ENCODE measurements around the gene KCNQ5. TPM values are rescaled to one million over a fixed set of nuclear protein-coding genes. Genes with fewer than 3 reads are reported as not detected.

The KCNQ5 gene
- total RNA-seq, 4 donors from 2014 or later = 0.21 to 1.1 (median 0.59) TPM; not detected in 1

DNA sequence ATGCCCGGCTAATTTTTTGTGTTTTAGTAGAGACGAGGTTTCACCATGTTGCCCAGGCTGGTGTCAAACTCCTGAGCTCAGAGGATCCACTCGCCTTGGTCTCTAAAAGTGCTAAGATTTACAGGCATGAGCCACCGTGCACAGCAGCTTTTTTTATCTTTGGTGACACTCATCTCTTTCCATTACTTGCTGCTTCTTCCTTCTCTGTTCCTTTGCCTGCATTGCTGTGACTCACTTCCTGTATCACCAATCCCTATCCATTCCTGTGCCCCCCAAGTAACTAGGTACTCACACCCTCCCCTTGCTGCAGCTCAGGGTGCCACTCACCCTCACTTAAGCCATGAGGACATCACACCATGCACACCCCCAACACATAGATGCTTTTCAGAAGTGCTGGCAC, 578.9 kb downstream of the KCNQ5 start:
- Histone ChIP-seq H3K27ac (no peak overlapping the region), H3K9me3 (no peaks in the 10 kb centered on the region), H3K4me1 (no peaks in the 10 kb centered on the region), H3K36me3 (no peaks in the 10 kb centered on the region), H3K27me3 (no peaks in the 10 kb centered on the region), H3K4me3 (no peak overlapping the region)
- no peak for DNase-seq (ENCODE audit: low spot score in 2 of 2)
- TF ChIP-seq POLR2A (IDR thresholded peaks at IDR 0.05) (no peak), EP300 (IDR thresholded peaks at IDR 0.05) (no peak)
- TF ChIP-seq, protein P1, sequence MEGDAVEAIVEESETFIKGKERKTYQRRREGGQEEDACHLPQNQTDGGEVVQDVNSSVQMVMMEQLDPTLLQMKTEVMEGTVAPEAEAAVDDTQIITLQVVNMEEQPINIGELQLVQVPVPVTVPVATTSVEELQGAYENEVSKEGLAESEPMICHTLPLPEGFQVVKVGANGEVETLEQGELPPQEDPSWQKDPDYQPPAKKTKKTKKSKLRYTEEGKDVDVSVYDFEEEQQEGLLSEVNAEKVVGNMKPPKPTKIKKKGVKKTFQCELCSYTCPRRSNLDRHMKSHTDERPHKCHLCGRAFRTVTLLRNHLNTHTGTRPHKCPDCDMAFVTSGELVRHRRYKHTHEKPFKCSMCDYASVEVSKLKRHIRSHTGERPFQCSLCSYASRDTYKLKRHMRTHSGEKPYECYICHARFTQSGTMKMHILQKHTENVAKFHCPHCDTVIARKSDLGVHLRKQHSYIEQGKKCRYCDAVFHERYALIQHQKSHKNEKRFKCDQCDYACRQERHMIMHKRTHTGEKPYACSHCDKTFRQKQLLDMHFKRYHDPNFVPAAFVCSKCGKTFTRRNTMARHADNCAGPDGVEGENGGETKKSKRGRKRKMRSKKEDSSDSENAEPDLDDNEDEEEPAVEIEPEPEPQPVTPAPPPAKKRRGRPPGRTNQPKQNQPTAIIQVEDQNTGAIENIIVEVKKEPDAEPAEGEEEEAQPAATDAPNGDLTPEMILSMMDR (IDR thresholded peaks at IDR 0.05) = no peak
- 79 to 80% methylated on average over 4 of the region's 4 CpGs for WGBS, 2 donors

DNA sequence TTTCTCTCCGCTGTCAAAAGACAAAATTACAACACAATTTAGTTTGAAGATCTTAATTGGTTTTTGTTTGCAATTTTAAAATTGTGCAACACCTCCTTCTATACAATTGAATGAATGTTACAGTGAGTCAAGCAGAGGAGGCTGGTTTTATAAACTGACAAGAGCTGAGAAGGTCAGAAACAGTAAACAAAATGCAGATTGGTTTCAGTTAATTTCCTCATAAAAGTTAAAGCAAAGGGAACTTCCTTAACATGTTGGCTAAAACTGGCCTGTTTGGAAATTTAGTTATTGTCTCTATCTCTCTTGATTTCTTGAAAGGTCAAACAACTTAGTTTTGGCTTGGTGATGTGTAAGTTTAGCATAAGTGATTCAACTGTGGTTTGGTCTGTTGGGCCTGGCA, 581.2 kb downstream of the KCNQ5 start:
- 86 to 89% methylated on average over 1 of the region's 1 CpG for WGBS, 2 donors
- H3K27me3 ChIP-seq = no peaks in the 10 kb centered on the region
- no peak overlapping the region for H3K27ac ChIP-seq
- no peak for TF ChIP-seq EP300 (IDR thresholded peaks at IDR 0.05)
- TF ChIP-seq POLR2A (IDR thresholded peaks at IDR 0.05) = no peak
- TF ChIP-seq, protein P1 (IDR thresholded peaks at IDR 0.05) = no peak
- H3K9me3 ChIP-seq = no peaks in the 10 kb centered on the region
- no peaks in the 10 kb centered on the region for H3K4me1 ChIP-seq
- H3K4me3 ChIP-seq = no peak overlapping the region
- no peaks in the 10 kb centered on the region for H3K36me3 ChIP-seq
- DNase-seq (ENCODE audit: low spot score in 2 of 2) = no peak

DNA sequence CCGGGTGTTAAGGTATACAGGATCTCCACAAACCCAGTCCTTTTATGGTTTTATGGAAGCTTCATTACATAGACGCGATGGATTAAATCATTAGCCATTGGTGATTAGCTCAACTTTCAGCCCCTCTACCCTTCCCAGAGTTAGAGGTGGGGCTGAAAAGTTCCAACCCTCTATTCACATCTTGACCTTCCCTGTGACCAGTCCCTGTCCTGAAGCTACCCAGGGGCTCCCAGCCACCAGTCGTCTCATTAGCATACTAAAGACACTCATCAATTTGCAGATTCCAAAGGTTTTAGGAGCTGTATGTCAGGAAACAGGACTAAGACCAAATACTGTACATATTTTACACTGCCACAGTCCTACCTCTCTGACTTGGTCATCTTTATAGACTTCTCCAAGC, 582.4 kb downstream of the KCNQ5 start:
- Histone ChIP-seq H3K36me3 (no peaks in the 10 kb centered on the region), H3K4me3 (no peak overlapping the region), H3K9me3 (no peaks in the 10 kb centered on the region), H3K4me1 (no peaks in the 10 kb centered on the region), H3K27me3 (no peaks in the 10 kb centered on the region), H3K27ac (no peak overlapping the region)
- DNase-seq (ENCODE audit: low spot score in 2 of 2) = no peak
- WGBS, 2 donors = 67 to 85% methylated on average over 4 of the region's 4 CpGs
- TF ChIP-seq, protein P1 (IDR thresholded peaks at IDR 0.05) = no peak
- no peak for TF ChIP-seq POLR2A (IDR thresholded peaks at IDR 0.05)
- TF ChIP-seq EP300 (IDR thresholded peaks at IDR 0.05) = no peak

DNA sequence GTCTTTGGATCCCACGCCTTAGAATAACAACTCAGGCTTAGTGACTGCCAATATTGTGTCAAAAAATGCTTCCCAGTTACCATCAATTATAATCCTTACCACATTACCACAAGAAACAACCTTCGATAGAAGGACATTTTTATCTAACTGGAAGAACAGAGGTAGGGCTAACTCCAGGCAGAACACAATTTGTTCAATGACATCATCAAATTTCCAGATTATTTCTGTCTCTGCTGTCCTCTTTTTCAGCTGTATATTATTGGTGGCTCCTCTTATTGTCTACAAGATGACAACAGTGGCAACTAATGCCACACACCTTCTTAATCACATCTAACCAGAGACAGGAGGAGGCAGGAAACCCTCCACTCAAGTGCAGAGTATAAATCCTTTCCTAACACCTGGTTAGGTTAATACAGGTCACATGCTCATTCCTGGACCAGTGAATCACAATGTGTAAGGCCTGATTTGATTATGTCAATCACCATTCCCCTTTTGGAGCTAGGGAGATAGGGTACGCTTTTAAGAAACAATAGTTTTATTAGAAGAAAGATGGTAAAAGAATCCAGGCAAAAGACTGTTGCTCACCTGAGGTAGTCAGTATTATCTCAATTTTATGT, 585.5 kb downstream of the KCNQ5 start:
- 83% methylated on average over 3 of the region's 3 CpGs for WGBS, 2 donors
- Histone ChIP-seq H3K27ac (no peak overlapping the region), H3K4me1 (no peaks in the 10 kb centered on the region), H3K36me3 (no peaks in the 10 kb centered on the region), H3K9me3 (no peaks in the 10 kb centered on the region), H3K4me3 (no peak overlapping the region), H3K27me3 (no peaks in the 10 kb centered on the region)
- no peak for TF ChIP-seq EP300 (IDR thresholded peaks at IDR 0.05)
- TF ChIP-seq, protein P1 (IDR thresholded peaks at IDR 0.05) = no peak
- no peak for TF ChIP-seq POLR2A (IDR thresholded peaks at IDR 0.05)
- DNase-seq (ENCODE audit: low spot score in 2 of 2) = no peak

DNA sequence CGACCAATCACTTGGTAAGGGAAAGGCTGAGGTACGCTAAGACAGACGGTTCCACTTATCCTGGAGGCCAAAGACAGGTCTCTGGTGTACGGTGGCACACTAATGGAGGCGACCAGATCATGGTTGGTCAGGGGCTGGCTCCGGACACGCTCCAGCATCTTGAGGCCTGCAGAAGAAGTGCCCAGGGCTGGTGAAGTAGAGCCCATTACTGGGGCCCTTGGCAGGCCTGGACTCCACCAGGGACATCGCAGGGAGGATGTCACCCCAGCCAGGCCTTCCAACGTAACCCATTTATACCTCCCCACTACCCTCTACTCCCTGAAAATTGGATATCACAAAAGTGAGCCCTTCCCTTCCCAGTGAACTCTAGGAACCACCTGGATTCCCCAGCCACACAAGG, 587.3 kb downstream of the KCNQ5 start:
- WGBS, 2 donors = 73 to 93% methylated on average over 9 of the region's 9 CpGs
- no peaks in the 10 kb centered on the region for H3K4me1 ChIP-seq

More for the DNA sequence above, 587.3 kb downstream of the KCNQ5 start:
- TF ChIP-seq, protein P1 (IDR thresholded peaks at IDR 0.05) = no peak
- TF ChIP-seq POLR2A (IDR thresholded peaks at IDR 0.05) (no peak), EP300 (IDR thresholded peaks at IDR 0.05) (no peak)
- Histone ChIP-seq H3K4me3 (no peak overlapping the region), H3K36me3 (no peaks in the 10 kb centered on the region), H3K27me3 (no peaks in the 10 kb centered on the region), H3K27ac (no peak overlapping the region), H3K9me3 (no peaks in the 10 kb centered on the region)
- no peak for DNase-seq (ENCODE audit: low spot score in 2 of 2)
